OCI-LY3 (cell line): ENCODE data around the gene DUSP5.

Experiments
- CTCF ChIP-seq: fragments of 200-600, 300-600 bp; sonication (generic); IDR thresholded peaks from 2 replicates; pipeline ENCODE4 v1.5.1; 2014; ENCODE audit warnings: antibody characterized with exemption, low read length, low read depth
- EZH2phosphoT487 ChIP-seq: fragments of 200-600 bp; shearing (Covaris generic); IDR thresholded peaks from 2 replicates; pipeline ENCODE4 v1.6.1; 2018; ENCODE audit warnings: antibody characterized with exemption, mixed run types, low read depth

GRCh38 chr10:110509560-110509959 is 11.9 kb downstream of the DUSP5 start:
- no peak for TF ChIP-seq CTCF
- TF ChIP-seq EZH2phosphoT487 = no peak
